OCI-LY3 (cell line): ENCODE data around the gene SPATA6.

Experiments used
- CTCF ChIP-seq: fragments of 200-600, 300-600 bp; sonication (generic); IDR thresholded peaks from 2 replicates; pipeline ENCODE4 v1.5.1; 2014; ENCODE audit warnings: antibody characterized with exemption, low read length, low read depth
- EZH2phosphoT487 ChIP-seq: fragments of 200-600 bp; shearing (Covaris generic); IDR thresholded peaks from 2 replicates; pipeline ENCODE4 v1.6.1; 2018; ENCODE audit warnings: antibody characterized with exemption, mixed run types, low read depth

- TF ChIP-seq CTCF (no peak), EZH2phosphoT487 (no peak)
Measured at GRCh38 chr1:48391926-48392325, 80.1 kb downstream of the SPATA6 start.
